GM21447 (cell line): ENCODE measurements around the gene SQSTM1.

ENCODE experiments used
- ATAC-seq: cut with Tn5 transposase; IDR thresholded peaks from one replicate; pipeline ENCODE4 v1.9.1; 2021; ENCODE audit not compliant: unreplicated experiment

SQSTM1 gene

DNA sequence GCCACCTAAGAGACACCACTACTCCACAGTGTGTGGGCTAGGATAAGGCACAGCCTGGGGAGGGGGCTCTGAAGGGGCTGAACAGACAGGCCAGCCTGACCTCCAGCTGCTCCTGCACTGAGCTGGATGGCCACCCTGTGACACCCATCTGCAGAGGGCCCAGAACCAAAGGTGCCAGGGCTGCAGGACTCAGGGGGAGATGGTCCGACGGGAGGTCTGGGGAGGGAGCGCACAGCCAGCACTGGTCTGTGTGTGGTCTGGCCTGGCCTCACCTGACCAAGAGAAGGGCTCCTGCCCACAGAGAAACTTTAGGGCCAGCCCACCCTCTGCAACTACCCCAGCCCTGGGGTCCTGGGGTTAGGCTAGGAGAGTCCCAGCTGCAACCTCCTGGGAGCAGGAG, 26.1 kb upstream of the SQSTM1 start:
- ATAC-seq, result no peak

DNA sequence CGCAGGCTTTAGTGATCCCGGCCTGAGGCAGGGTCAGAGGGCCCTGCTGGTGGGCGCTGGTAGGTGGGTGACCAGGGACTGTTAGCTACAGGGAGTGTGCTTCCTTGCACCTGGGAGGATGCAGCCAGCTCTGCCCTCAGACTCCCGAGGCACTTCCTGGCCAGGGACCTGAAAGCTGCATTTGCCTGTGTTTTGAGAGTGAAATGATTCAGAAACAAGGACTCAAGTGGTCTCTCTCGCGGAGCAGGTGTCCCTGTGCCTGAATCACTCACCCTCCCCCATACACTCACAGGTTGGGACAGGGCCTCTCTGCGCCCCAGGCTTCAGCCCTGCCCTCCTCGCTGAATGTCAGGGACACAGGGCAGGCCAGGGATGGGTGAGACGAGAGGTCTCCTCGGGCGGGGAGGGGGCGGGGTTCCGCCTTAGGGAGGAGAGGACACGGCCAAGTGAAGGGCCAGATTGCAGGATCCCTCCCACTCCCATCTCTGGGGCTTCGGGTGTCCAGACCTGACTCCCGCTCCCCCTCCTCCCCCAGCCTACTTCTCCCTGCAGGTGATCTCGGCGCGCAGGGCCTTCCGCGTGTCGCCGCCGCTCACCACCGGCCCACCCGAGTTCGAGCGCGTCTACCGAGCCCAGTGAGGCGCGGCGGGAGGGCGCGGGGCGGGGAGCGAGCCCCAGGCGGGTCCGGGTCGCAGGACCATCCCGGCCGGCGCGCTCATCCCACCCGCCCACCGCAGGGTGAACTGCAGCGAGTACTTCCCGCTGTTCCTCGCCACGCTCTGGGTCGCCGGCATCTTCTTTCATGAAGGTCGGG, 25.4 kb upstream of the SQSTM1 start:
- no peak for ATAC-seq

DNA sequence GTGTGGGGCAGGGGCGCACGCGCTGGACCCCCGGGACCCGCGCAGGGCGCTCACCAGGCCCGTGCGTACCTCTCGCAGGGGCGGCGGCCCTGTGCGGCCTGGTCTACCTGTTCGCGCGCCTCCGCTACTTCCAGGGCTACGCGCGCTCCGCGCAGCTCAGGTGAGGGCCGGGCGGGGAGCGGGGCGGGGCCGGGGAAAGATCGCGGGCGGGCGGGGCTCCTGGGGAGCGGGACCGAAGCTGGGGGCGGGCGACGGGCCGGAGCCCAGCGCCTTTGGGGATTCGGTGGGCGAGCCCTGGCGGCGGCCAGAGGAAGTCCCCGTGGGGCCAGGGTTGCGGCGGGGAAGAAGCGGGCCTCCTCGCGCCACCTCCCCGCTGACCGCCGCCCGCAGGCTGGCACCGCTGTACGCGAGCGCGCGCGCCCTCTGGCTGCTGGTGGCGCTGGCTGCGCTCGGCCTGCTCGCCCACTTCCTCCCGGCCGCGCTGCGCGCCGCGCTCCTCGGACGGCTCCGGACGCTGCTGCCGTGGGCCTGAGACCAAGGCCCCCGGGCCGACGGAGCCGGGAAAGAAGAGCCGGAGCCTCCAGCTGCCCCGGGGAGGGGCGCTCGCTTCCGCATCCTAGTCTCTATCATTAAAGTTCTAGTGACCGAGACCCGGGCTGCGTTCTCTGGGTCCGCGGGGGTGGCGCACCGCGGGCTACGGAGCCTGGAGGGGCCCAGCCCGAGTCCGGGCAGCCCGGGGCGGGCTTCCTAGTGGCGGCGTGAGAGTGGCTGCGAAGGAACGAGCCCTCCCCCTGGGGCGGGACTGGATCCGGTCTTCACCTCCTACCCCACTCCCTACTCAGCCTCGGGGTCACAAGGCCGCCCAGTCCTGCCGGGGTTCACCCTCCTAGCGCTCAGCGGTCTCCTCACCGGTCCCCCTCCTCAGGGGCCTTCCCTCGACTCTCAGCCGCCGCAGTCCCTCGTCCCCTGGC, 24.6 kb upstream of the SQSTM1 start:
- ATAC-seq, result peak; percentile 67

DNA sequence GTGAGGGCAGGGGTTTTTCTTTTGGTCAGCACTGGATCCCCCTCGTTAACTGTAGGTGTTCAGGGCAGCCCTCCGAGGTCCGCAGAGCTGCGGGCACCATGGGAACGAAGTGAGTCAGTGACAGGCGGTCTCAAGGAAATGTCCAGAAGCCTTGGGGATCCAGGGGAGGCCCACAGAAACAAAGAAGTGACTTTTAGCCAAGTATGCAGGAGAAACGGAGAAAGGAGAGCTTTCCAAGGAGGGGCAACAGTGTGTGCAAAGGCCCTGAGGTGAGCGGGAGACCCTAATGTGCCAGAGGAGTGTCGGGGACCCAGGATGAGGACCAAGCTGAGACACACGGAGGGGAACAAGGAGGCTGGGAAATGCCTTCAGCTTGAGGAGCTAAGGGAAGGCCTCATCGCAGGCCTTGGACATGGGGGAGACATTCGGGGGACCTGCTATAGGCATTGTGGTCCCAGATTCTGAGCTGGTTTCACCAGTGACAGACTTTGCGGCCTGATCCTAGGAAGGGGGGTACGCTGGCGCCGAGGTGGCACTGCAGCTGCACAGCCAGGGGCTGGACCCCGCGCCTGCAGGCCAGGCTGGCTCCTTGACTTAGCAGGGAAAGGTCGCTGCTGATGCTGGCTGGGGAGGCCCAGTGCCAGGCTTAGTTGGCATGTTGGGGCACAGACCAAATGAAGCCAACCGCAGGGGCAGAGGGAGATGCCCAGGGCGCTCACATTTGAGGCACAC, 23.7 kb upstream of the SQSTM1 start:
- ATAC-seq, result no peak

DNA sequence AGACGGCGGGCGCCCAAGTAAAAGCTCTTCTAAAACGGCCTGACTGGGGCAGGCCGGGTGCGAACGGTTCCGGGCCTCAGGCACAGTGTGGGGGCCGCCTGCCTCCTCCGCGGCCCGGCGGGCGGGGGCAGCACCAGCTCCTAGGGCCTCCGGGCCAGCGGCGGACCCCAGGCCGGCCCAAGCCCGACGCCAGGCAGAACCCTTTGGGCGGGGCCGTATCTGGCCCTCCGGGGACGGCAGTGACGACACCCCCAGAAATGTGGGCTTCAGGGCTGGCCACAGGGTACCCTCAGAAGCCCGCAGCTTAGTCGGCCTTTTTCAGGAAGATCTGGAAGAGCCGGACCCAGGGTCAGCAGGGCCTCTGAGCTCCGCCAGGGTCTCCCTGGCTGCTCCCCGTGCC, 23.0 kb upstream of the SQSTM1 start:
- ATAC-seq, result no peak

DNA sequence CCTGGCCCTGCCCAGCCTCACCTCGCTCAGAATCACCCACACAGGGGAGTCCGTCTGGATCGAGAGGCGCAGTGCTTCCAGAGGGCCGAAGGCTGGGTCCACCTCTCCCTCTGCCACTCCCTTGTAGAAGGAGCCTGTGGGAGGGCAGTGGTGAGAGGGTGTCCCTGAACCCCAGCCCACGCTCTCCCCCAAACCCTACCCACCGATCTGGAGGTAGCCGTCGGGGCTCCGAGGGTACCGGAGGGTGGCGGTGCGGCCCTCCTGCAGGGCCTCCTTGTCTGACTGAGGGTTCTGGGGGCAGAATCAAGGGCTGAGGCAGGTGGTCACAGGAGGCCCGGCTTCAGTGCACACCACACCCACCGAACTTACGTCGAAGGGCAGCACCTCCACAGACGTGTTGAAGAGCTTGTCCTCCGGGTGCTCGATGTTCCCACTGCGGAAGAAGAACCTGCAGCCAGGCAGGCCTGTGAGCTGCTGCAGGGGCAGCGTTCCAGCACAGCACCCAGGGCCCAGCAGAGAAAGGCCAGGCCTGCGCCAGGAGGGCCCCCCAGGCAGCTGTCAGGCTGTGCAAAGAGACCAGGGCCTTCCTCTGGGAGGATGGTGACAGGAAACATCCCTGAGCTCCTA, 22.4 kb upstream of the SQSTM1 start:
- ATAC-seq, result no peak

DNA sequence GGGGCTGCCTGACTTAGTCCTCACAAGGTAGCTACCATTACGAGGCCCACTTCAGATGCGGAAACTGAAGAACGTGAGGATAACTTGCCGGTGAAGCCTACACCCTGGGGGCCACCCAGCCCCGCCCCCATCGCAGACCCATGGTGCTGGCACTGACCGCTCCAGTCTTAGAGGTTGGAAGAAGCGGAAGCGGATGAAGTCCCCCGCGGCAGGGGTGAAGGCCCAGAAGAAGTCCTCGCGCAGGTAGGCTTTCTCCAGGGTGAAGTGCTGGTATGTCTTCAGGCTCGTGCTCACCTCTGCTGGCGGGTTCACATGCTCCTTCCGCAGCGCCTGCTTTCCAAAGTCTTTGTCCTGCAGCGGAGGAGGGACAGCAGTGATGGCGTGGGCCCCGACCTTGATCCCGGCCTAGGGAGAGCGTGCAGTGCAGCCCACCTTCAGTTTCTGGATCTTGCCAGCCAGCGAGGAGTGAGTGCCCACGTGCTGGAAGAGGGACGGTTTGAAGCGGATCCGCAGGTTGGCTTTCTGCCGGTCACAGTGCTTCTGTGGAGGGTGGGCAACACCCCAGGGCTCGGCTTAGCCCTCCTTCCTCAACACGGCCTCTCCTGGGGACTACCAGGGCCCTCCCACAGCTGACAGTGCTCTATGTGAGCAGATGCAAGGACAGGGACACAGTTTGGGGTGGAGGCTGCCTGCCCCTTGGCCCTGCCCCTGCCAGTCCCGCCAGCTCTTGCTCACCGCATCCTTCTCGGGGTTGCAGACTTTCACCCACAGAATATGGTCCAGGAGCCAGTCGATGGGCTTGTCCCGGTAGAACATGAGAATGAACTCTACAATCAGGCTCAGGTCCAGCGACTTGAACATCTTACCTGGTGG, 21.7 kb upstream of the SQSTM1 start:
- no peak for ATAC-seq

DNA sequence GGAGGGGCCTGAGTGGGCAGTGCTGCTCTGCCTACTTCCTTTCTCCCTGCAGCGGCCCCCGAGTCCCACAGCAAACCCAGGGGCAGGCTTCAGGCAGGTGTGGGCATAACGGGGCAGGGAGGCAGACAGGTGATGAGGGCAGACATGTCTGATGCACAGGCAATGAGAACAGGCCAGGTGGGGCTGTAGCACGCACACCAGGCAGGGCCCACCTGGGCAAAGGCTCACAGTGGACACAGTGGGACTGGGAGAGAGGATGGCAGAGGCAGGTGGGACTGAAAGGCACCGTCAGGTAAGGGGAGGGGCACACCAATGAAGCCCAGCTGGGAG, 21.1 kb upstream of the SQSTM1 start:
- no peak for ATAC-seq

DNA sequence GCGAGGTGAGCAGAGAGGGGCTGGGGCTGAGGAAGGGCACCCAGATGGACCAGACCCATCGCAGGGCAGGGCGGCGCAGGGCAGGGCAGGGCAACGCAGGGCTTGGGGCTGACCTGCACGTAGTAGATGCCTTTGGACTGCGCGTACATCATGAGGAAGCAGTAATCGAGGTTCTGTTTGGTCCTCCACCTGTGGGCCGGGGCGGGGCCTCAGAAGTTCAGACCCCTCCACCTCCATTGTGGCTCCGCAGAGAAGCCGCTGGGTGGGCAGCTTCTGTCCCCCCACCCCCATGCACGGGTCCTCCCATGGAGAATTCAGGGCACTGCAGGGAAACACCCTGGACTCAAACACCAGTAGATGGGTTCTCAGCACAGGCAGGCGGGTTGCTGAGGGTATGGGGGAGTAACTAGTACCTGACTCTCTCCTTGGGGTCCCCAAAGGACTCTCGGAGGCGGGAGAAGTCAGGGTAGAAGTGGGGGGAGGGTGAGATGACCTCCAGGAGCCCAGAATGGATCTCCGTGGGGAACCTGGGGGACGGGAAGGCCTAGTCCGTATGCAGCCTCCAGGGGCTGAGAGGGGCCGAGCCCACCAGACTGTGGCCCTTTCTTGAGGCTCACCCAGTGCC, 20.5 kb upstream of the SQSTM1 start:
- ATAC-seq, result no peak

DNA sequence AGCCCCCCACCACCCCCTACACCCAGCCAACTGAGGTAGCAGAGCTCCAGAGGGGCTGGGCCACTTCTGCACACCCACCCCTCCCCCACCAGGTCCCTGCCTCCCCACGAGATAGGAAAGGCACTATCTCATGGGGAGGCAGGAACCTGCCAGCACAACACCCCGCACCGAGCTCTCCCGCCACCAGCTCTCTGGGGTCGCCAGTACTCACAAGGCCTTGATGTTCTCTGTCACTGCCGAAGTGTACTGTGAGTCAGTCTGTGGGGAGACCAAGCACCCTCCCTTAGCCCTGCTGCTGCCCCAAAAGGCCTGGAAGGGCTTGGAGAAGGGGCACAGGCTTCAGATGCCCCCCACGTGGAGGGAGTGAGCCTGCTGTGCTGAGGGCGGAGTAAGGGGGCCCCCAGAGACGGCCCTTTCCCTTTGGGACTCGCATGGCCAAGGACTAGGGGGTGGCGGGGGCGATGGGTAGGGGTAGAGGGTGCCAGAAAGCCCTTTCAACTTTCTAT, 20.0 kb upstream of the SQSTM1 start:
- ATAC-seq, result no peak

DNA sequence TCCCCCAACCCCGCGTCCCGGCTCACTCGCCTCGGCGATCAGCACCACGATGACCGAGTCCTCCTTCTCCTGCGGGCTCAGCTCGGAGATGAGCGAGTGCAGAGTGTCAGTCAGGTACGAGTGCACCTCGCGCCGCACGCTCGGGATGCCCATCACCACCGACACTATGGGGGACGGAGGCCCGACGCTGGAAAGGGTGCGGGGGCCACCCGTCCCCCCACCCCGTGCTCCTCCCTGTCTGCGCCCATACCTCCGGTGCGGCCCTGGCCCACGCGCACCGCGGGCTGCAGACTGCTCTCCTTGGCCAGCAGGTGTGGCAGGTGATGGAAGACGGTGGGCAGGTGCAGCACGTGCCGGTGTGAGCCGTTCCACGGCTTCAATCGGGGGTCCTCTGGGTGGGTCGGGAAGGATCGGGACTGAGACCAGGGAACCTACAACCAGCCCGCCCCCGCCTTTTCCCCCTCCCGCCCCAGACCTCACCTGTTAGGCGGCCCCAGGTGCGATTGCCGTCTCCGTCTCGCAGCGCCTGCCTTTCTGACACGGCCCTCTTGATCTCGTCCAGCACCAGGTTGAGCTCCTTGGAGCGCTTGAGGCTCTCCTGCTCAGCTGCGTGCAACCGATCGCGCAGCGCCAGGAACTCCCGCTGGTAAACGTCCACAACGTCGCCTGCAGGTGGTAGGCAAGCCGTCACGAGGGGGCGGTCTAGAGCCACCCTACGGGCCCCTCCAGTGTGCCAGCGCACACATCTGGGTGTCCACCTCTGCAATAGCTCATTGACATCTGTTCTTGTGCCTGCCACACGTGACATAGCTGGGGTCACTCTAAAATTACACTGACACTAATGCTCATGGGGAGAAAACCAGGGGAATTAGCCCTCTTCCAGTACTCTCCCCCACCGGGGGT, 19.1 kb upstream of the SQSTM1 start:
- peak; percentile 38 for ATAC-seq

DNA sequence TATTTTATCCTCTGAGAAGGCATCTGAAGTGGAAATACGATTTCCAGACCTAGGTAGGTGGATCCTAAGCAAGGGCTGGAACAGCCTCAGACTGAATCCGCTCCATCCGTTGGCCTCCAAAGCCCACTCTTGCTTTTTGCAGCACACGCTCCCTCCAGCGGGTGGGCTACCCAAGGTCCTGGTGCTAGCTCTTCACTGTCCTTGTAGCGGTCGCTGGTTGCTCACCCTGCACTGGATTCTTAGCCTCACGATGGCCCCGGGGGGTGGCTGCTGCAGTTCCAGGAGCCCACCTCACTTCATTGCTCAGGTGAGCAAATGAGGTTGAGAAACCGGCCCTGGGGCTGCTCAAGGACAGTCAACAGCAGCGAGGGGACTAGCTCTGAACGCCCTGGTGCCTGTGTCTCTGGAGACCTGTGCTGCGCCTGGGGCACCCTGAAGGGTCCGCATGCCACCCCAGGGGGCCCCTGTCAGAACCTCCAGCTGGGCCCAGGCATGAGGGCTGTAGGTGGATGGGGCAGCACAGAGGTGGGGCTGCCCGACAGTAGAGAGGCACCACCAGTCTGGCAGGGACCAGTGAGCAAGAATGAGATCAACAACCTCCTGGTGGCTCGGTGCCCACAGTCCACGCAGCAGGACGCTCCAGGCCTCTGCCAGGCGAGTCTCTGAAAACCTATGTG, 18.4 kb upstream of the SQSTM1 start:
- ATAC-seq, result no peak

DNA sequence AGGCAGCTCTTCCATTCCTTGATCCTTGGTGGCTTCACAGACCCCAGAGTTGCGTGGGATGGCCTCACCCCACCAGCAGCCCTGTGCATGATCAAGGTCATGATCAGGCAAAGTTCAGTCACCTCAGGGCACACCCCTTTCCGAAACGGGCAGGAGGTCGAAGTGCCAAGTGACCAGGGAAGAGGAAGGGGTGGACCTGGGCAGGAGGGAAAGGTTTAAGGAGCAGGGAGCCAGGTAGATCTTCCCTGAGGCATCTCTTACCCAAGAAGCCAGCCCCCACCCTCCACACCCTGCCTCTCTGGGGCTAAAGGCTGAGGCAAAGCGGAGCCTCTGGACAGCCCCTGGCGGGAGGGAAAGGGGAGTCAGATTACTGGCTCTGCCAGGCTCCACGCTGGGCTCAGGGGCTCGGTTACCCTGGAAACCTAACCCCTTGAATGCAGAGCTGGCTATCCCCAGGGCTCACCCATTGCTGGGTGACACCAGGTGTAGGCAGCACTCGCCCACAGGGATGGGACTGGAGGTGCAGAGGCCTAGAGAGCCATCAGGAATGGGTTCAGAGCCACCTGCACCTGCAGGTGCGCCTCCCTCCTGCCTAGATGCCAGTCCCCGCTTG, 17.6 kb upstream of the SQSTM1 start:
- ATAC-seq, result no peak

DNA sequence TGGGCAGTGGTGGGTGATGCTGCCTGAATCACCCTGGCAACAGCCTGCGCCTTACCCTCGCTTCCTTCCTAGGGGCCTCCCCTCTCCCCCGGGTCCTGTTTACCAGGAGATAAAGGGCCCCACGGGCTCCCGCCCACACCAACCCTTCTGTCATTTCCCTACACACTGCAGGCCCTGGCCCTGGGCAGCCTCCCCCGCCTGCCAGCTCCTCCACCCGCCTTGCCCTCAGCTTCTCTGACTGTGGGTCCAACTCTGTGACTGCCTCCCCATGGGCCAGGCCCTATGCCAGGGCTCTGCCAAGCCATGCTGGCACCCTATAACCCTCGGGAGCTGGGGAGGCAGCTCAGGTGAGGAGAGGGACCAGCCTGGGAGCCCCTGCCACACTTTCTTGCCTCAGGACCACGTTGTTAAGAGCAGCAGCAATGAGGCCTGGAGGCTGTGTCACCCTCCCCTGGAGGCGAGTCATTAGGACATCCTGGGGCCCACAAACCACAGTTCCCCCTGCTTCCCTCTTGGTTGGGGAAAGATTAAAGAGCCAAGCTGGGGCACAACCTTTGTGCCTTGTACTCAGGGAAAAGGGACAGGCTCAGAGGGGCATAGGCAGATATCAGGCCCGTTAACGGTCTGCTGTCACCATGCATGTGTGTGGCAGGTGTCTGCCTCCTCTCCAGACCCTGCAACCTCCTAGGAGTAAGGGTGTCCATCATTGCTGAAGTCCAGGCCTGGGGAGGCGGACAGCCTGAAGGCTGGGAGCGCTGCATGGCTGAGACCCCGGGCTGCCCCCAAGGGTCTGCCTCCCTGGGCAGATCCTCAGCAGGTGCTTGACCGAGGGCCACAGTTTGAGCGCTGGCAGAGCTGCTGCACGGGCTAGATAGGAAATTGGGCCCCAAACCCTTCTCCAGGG, 16.8 kb upstream of the SQSTM1 start:
- no peak for ATAC-seq

DNA sequence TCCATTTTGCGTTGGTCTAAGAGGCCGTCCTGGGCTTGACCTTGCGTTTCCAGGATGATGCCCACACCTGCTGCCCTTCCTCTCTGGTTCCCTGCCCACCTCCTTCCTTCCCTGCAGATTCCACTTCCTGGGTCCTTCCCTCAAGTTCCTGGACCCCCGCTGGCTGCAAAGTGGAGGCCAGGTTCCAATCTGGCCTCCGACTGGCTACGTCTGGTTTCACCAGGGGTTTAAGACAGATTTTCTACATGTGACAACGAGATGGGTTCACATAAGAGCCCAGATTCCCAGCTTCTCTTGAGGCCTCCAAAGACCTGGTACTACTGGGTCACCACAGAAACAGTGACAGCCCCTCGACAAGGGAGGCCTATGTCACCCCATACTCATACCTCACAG, 16.2 kb upstream of the SQSTM1 start:
- no peak for ATAC-seq

DNA sequence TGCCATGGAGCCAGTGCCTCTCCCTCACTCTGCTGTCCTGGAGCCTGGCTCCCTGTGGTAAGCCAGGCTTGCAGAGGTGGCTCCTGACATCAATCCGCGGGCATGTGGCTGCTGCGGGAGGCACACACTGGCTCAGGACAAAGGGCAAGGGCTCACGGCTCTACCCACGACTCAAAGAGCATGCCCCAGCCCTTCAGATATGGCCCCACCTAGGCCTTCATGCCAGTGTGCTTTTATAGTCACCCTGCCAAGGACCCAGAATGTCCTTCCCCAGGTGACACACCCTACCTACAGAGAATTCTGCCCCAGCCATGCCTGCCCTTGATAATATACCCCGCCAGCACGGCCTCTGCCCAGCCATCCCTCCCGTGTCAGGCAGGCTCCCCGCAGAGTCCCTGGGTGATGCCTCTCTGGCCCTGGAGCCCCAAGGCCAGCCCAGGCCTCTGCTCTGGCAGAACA, 15.6 kb upstream of the SQSTM1 start:
- ATAC-seq, result no peak
